ENCODE data around the gene OTUB2. TPM values are rescaled to one million over a fixed set of nuclear protein-coding genes. Genes with fewer than 3 reads are reported as not detected.

OTUB2 gene
- total RNA-seq, 2 donors from 2014 or later, result 6.3 to 6.7 TPM

DNA sequence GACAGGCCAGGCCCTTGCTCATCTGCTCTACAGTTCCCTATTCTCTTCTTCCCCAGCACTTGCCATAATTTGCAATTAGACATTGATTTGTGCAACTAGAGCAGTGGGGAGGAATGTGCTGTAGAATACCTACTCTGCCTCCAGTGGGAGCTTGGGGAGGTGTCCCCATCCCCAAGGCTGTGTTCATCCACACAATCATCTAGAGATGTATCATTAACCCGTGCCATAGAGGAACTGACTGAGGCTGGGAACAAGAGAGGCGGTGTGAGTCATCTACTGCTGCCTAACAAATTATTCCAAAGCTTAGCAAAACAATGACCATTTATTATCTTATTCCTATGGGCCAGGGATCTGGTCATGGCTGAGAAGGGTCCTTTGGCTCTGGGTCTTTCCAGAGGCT lies 5.1 kb upstream of the OTUB2 start:
- H3K4me3 ChIP-seq (ENCODE audit: low read length), result no peak overlapping the region
- no peak overlapping the region for H3K27ac Mint-ChIP-seq
- no peak for DNase-seq
- H3K9ac ChIP-seq (ENCODE audit: extremely low read depth, low read length, poor library complexity, severe bottlenecking), result no peak overlapping the region
- H3K36me3 Mint-ChIP-seq (ENCODE audit: low read depth), result no peaks in the 10 kb centered on the region
- peaks cover 4% of the 10 kb centered on the region for H3K27me3 ChIP-seq (ENCODE audit: control insufficient read depth, insufficient read depth, low read length, poor library complexity, severe bottlenecking)
- no peaks in the 10 kb centered on the region for H3K9me3 Mint-ChIP-seq
- H3K9me3 ChIP-seq (ENCODE audit: control insufficient read depth, low read length), result no peaks in the 10 kb centered on the region
- peaks cover 8% of the 10 kb centered on the region for H3K4me1 ChIP-seq (ENCODE audit: control insufficient read depth, insufficient read depth, low read length)
- 88% methylated on average over 2 of the region's 2 CpGs; no CpG with 5 or more reads in 1 of the 2 experiments for WGBS, 2 experiments (ENCODE audit: insufficient coverage in 1 of 2, insufficient read length in 1 of 2)
- no peaks in the 10 kb centered on the region for H3K36me3 ChIP-seq (ENCODE audit: control insufficient read depth, insufficient read depth, low read length)
- H3K4me1 Mint-ChIP-seq, result peaks cover 17% of the 10 kb centered on the region
- H3K27ac ChIP-seq (ENCODE audit: low read depth, low read length), result no peak overlapping the region
- peaks cover 11% of the 10 kb centered on the region for H3K27me3 Mint-ChIP-seq (ENCODE audit: insufficient read depth)
- TF ChIP-seq CTCF (conservative IDR thresholded peaks at IDR 0.05), result no peak
- H3K4me3 Mint-ChIP-seq, result no peak overlapping the region

- Histone ChIP-seq H3K27me3 (ENCODE audit: control insufficient read depth, insufficient read depth, low read length, poor library complexity, severe bottlenecking) (no peaks in the 10 kb centered on the region), H3K9ac (ENCODE audit: extremely low read depth, low read length, poor library complexity, severe bottlenecking) (no peak overlapping the region)
Measured at GRCh38 chr14:94021416-94022157, 4.6 kb upstream of the OTUB2 start.

More at GRCh38 chr14:94021416-94022157, 4.6 kb upstream of the OTUB2 start:
- Mint-ChIP-seq H3K36me3 (ENCODE audit: low read depth) (no peaks in the 10 kb centered on the region), H3K4me3 (no peak overlapping the region), H3K27me3 (ENCODE audit: insufficient read depth) (peaks cover 9% of the 10 kb centered on the region), H3K4me1 (peaks cover 17% of the 10 kb centered on the region), H3K27ac (no peak overlapping the region), H3K9me3 (no peaks in the 10 kb centered on the region)
- 75 to 79% methylated on average over 6 to 10 of the region's 10 CpGs for WGBS, 2 experiments (ENCODE audit: insufficient coverage in 1 of 2, insufficient read length in 1 of 2)
- no peak for TF ChIP-seq CTCF (conservative IDR thresholded peaks at IDR 0.05)
- no peak for DNase-seq
- H3K27ac ChIP-seq (ENCODE audit: low read depth, low read length), result no peak overlapping the region
- no peaks in the 10 kb centered on the region for H3K36me3 ChIP-seq (ENCODE audit: control insufficient read depth, insufficient read depth, low read length)
- H3K4me3 ChIP-seq (ENCODE audit: low read length), result no peak overlapping the region
- H3K9me3 ChIP-seq (ENCODE audit: control insufficient read depth, low read length), result no peaks in the 10 kb centered on the region
- H3K4me1 ChIP-seq (ENCODE audit: control insufficient read depth, insufficient read depth, low read length), result peaks cover 8% of the 10 kb centered on the region

Data from endodermal cell (in vitro differentiated cells).